Prostate gland (tissue), 1 donor: ENCODE data around the gene NUMB.
"Not testable (repeated sequence)": the region's sequence is repeated elsewhere in the genome, so short reads cannot be mapped to it uniquely, and the experiment has no call there.

Experiments used
- POLR2A ChIP-seq: fragments of 450-650 bp; IDR thresholded peaks from one replicate; pipeline ENCODE4 v1.6.1; 2016; ENCODE audit warnings: antibody characterized with exemption, mild to moderate bottlenecking
- POLR2AphosphoS5 ChIP-seq: sonication (generic); formaldehyde crosslinking; IDR thresholded peaks from one replicate; pipeline ENCODE4 v1.6.1; 2017; ENCODE audit warnings: antibody characterized with exemption

DNA sequence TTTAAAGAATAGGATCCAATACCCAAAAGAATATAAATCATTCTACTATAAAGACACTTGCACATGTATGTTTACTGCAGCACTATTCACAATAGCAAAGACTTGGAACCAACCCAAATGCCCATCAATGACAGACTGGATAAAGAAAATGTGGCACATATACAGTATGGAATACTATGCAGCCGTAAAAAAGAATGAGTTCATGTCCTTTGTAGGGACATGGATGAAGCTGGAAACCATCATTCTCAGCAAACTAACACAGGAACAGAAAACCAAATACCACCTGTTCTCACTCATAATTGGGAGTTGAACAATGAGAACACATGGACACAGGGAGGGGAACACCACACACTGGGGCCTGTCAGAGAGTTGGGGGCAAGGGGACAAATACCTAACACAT is 149.1 kb downstream of the NUMB start:
- TF ChIP-seq POLR2A, POLR2AphosphoS5: not testable (repeated sequence)
